OCI-LY7 (cell line): ENCODE measurements around the gene GALNT9. TPM values are rescaled to one million over a fixed set of nuclear protein-coding genes. Genes with fewer than 3 reads are reported as not detected.

Source experiments
- BruUV-seq: library from RNA; stranded (reverse); fragments of 400-500 nt; replicated peaks from 2 replicates; lab custom pipeline; 2021; lab: Mats Ljungman, UMichigan
- CTCF ChIA-PET: fragments of 300-600 bp; sonication (Branson Sonifier 250); formaldehyde crosslinking; loops from one replicate; lab custom pipeline; 2022; ENCODE audit warnings: antibody characterized with exemption; ENCODE audit not compliant: unreplicated experiment; lab: Charles Lee
- POLR2A ChIA-PET: fragments of 300-600 bp; sonication (Branson Sonifier 250); formaldehyde crosslinking; loops from one replicate; lab custom pipeline; 2022; ENCODE audit warnings: antibody characterized with exemption; lab: Charles Lee
- DNase-seq: peaks from one replicate; pipeline ENCODE4 v3.0.0-alpha.2; 2015; ENCODE audit warnings: low spot score
- H2AFZ ChIP-seq: fragments of 200-600 bp; sonication (generic), shearing (Covaris generic); 2 replicates; pipeline ENCODE4 v1.6.1; 2014; ENCODE audit warnings: mild to moderate bottlenecking, antibody characterized with exemption, low read length, moderate library complexity
- H3K27ac ChIP-seq: fragments of 200-600 bp; sonication (generic); 2 replicates; pipeline ENCODE4 v1.5.1; 2014; ENCODE audit warnings: mixed run types, low read depth, mild to moderate bottlenecking, moderate library complexity, low read length, inconsistent platforms; ENCODE audit not compliant: poor library complexity, severe bottlenecking
- H3K36me3 ChIP-seq: fragments of 200-600 bp; sonication (generic); 2 replicates; pipeline ENCODE4 v1.6.1; 2014; ENCODE audit warnings: mild to moderate bottlenecking, antibody characterized with exemption, low read length, moderate library complexity, mixed read lengths; ENCODE audit not compliant: insufficient read depth
- H3K4me1 ChIP-seq: fragments of 200-600 bp; sonication (generic); 2 replicates; pipeline ENCODE4 v1.5.1; 2014; ENCODE audit warnings: mild to moderate bottlenecking, low read length; ENCODE audit not compliant: insufficient read depth, poor library complexity, severe bottlenecking
- H3K4me2 ChIP-seq: fragments of 200-600 bp; sonication (generic); 2 replicates; pipeline ENCODE4 v1.6.1; 2014; ENCODE audit warnings: mild to moderate bottlenecking, low read length
- H3K4me3 ChIP-seq: fragments of 200-600 bp; sonication (generic); 2 replicates; pipeline ENCODE4 v1.5.1; 2014; ENCODE audit warnings: mild to moderate bottlenecking, low read depth, low read length; ENCODE audit not compliant: poor library complexity, severe bottlenecking
- H3K79me2 ChIP-seq: fragments of 200-600 bp; sonication (generic); 2 replicates; pipeline ENCODE4 v1.6.1; 2016; ENCODE audit warnings: low read depth, mild to moderate bottlenecking, low read length, moderate library complexity, mixed read lengths; ENCODE audit not compliant: insufficient read depth
- H3K9me2 ChIP-seq: fragments of 200-600 bp; sonication (generic); 2 replicates; pipeline ENCODE4 v1.6.1; 2016; ENCODE audit warnings: mild to moderate bottlenecking, low read length, mixed read lengths; ENCODE audit not compliant: insufficient read depth
- H3K9me3 ChIP-seq: fragments of 200-600 bp; sonication (generic); 2 replicates; pipeline ENCODE4 v1.6.1; 2014; ENCODE audit warnings: mild to moderate bottlenecking, mixed run types, low read length, mixed read lengths
- H4K20me1 ChIP-seq: fragments of 200-600 bp; sonication (generic); 2 replicates; pipeline ENCODE4 v1.6.1; 2014; ENCODE audit warnings: mild to moderate bottlenecking, antibody characterized with exemption, low read length, moderate library complexity, mixed read lengths; ENCODE audit not compliant: insufficient read depth
- EZH2phosphoT487 ChIP-seq: fragments of 200-600 bp; sonication (generic); IDR thresholded peaks from 2 replicates; pipeline ENCODE4 v1.6.1; 2018; ENCODE audit warnings: low read depth, borderline replicate concordance, mild to moderate bottlenecking, mixed run types, antibody characterized with exemption, low read length, moderate library complexity, mixed read lengths
- intact Hi-C: fragments of 100-400 bp; cut with micrococcal nuclease; formaldehyde crosslinking; loops from one replicate; pipeline ENCODE4 v1.10.0; 2022; ENCODE audit not compliant: unreplicated experiment
- total RNA-seq, 2 experiments: library from RNA; depleted of rRNA in 1 of 2; stranded (reverse); fragments of >200 nt in 1 of 2; shearing (Covaris generic) in 1 of 2; gene quantifications; 2 replicates each; pipeline ENCODE4 v1.2.3, GENCODE V29; 2014 to 2022
- TF ChIP-seq, protein P1 (sequence below): fragments of 200-600 bp; sonication (generic); conservative IDR thresholded peaks from 2 replicates; pipeline ENCODE4 v1.5.1; 2014; ENCODE audit warnings: mild to moderate bottlenecking, antibody characterized with exemption, low read length, moderate library complexity, mixed read lengths

The GALNT9 gene
- total RNA-seq, 2 experiments from 2014 or later: 0.28 TPM; not detected in 1

DNA sequence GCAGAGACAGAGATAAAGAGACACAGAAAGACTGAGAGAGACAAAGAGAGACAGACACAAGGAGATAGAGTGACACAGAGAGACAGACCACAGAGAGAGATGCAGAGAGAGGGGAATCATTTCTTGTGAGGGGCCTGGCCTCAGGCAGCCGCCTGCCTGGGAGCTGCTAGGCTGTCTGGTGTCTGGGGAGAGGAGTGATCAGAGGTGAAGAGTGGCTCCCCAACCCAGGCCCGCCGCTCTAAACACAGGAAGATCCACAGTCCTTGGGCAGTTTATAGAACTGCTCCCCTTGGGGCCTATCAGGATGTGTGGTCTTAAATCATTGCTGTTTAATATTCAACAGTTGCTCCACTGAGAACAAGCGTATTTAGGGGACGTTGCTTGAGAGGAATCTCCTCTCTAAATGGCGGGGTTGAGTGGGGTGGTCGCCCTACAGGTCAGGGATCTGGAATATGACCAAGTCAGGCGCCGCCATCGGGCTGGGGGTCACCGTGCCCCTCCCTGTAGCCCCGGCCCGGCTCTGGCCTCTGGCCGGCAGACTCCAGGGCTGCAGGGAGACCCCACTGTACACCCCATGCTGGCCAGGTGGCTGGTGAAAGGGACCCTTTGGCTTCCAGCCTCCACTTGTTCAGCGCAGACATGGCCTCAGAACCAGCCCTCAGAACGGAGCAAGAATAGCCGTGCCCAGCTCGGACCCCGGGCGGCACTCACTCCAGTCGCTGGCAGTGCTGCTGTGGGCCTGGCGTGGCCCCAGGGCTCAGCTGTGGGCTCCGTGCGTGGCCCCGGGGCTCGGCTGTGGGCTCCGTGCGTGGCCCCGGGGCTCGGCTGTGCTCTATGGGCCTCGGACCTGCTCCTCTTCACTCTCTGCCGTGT lies 89.4 kb downstream of the GALNT9 start:
- no peaks in the 10 kb centered on the region for H3K4me1 ChIP-seq
- no peaks in the 10 kb centered on the region for H3K79me2 ChIP-seq
- POLR2A ChIA-PET: no interaction called here
- CTCF ChIA-PET: no interaction called here
- TF ChIP-seq EZH2phosphoT487: no peak
- TF ChIP-seq, protein P1, sequence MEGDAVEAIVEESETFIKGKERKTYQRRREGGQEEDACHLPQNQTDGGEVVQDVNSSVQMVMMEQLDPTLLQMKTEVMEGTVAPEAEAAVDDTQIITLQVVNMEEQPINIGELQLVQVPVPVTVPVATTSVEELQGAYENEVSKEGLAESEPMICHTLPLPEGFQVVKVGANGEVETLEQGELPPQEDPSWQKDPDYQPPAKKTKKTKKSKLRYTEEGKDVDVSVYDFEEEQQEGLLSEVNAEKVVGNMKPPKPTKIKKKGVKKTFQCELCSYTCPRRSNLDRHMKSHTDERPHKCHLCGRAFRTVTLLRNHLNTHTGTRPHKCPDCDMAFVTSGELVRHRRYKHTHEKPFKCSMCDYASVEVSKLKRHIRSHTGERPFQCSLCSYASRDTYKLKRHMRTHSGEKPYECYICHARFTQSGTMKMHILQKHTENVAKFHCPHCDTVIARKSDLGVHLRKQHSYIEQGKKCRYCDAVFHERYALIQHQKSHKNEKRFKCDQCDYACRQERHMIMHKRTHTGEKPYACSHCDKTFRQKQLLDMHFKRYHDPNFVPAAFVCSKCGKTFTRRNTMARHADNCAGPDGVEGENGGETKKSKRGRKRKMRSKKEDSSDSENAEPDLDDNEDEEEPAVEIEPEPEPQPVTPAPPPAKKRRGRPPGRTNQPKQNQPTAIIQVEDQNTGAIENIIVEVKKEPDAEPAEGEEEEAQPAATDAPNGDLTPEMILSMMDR: no peak
- H3K4me2 ChIP-seq: no peak overlapping the region
- BruUV-seq: no TSS peak
- no peak overlapping the region for H3K27ac ChIP-seq
- DNase-seq: no peak
- no peaks in the 10 kb centered on the region for H3K9me2 ChIP-seq
- no peak overlapping the region for H2AFZ ChIP-seq
- intact Hi-C loops: no loop called here
- H3K4me3 ChIP-seq: no peak overlapping the region
- no peaks in the 10 kb centered on the region for H4K20me1 ChIP-seq
- H3K36me3 ChIP-seq: no peaks in the 10 kb centered on the region
- no peaks in the 10 kb centered on the region for H3K9me3 ChIP-seq

DNA sequence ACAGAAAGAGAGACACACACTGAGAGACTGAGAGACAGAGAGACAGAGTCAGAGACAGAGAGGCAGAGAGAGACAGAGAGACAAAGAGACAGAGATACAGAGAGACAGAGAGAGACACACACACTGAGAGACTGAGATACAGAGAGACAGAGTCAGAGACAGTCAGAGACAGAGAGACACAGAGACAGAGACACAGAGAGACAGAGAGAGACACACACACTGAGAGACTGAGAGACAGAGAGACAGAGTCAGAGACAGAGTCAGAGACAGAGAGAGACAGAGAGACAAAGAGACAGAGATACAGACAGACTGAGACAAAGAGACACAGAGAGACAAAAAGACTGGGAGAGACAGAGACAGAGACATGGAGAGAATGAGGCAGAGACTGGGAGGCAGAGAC lies 90.0 kb downstream of the GALNT9 start:
- TF ChIP-seq, protein P1: no peak
- TF ChIP-seq EZH2phosphoT487: no peak
- CTCF ChIA-PET: no interaction called here

DNA sequence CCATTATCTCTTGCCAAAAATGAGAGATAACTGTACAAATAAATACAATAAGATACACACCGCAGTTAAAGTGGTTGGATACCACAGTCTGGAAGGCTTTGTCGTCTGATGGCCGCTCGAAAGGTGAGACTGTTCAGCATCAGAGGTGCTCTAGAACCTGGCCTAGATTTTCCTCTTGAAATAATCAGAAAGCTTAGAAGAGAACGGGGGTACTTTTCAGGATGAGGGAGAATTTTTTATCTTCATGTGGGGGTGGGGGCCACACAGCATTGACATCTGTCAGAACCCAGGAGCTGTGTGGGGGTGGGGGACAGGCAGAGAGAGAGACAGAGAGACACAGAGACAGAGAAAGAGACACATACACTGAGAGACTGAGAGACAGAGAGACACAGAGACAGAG lies 90.5 kb downstream of the GALNT9 start:
- no peaks in the 10 kb centered on the region for H3K36me3 ChIP-seq
- no peaks in the 10 kb centered on the region for H3K79me2 ChIP-seq
- intact Hi-C loops: no loop called here
- no peaks in the 10 kb centered on the region for H3K9me2 ChIP-seq
- DNase-seq: no peak
- POLR2A ChIA-PET: no interaction called here
- no peak overlapping the region for H3K4me3 ChIP-seq
- H3K27ac ChIP-seq: no peak overlapping the region
- CTCF ChIA-PET: no interaction called here
- H3K4me2 ChIP-seq: no peak overlapping the region
- BruUV-seq: no TSS peak
- H2AFZ ChIP-seq: no peak overlapping the region
- no peak for TF ChIP-seq EZH2phosphoT487
- TF ChIP-seq, protein P1: no peak
- no peaks in the 10 kb centered on the region for H4K20me1 ChIP-seq
- no peaks in the 10 kb centered on the region for H3K4me1 ChIP-seq
- no peaks in the 10 kb centered on the region for H3K9me3 ChIP-seq

More for the DNA sequence above, 90.0 kb downstream of the GALNT9 start:
- Histone ChIP-seq H3K36me3 (no peaks in the 10 kb centered on the region), H3K9me3 (no peaks in the 10 kb centered on the region), H3K4me1 (no peaks in the 10 kb centered on the region), H3K9me2 (no peaks in the 10 kb centered on the region), H2AFZ (no peak overlapping the region), H3K79me2 (no peaks in the 10 kb centered on the region), H3K4me3 (no peak overlapping the region), H3K27ac (no peak overlapping the region), H3K4me2 (no peak overlapping the region), H4K20me1 (no peaks in the 10 kb centered on the region)
- POLR2A ChIA-PET: no interaction called here
- BruUV-seq: no TSS peak
- no peak for DNase-seq
- intact Hi-C loops: no loop called here
